K562 (cell line): Measurements from ENCODE around the gene GPATCH2. TPM values are rescaled to one million over a fixed set of nuclear protein-coding genes. Genes with fewer than 3 reads are reported as not detected.

ENCODE experiments used
- ATAC-seq: fragments of 200-7000 bp; cut with Tn5 transposase; 3 replicates; pipeline ENCODE4 v1.9.1; 2020; ENCODE audit warnings: moderate library complexity
- BruUV-seq: library from RNA; stranded (reverse); fragments of 400-500 nt; replicated peaks from 2 replicates; lab custom pipeline; 2021; lab: Mats Ljungman, UMichigan
- CTCF ChIA-PET: fragments of 300-600 bp; formaldehyde crosslinking; extraction: SDS; loops from one replicate; lab custom pipeline; 2021; ENCODE audit warnings: low intra/inter-chr PET ratio; lab: Yijun Ruan, JAX
- POLR2A ChIA-PET: fragments of 300-600, 350-650 bp; sonication (Branson Sonifier 250); formaldehyde crosslinking; extraction: SDS; loops from one replicate; lab custom pipeline; 2021; ENCODE audit warnings: antibody characterized with exemption, inconsistent platforms; lab: Yijun Ruan, JAX
- DNase-seq, 4 experiments: peaks; one replicate each; pipeline versions ENCODE4 v3.0.0 to v3.0.0-alpha.2; 2011 to 2018; ENCODE audit warnings: low spot score in 3 of 4, mixed read lengths in 3 of 4; ENCODE audit errors: extremely low read depth in 1 of 4
- FAIRE-seq: peaks from 2 replicates; lab custom pipeline; 2011; peaks lifted over from hg19 to GRCh38; lab: Jason Lieb, UNC
- H2AFZ ChIP-seq: 2 replicates; pipeline ENCODE4 v1.6.0; 2011; ENCODE audit warnings: low read depth, low read length, control low read depth, inconsistent platforms
- H3K27ac ChIP-seq: fragments of 200-600 bp; 3 replicates; pipeline ENCODE4 v1.8.0; 2011; ENCODE audit warnings: low read depth, mild to moderate bottlenecking, control low read depth, inconsistent platforms, low read length, moderate library complexity, mixed read lengths; ENCODE audit errors: extremely low read depth
- H3K27me3 ChIP-seq, 2 experiments: fragments of 300-600 bp in 1 of 2; 2 replicates in 1 of 2; 3 replicates in 1 of 2; pipeline versions ENCODE4 v1.6.0 to v1.8.0; 2011; ENCODE audit warnings: inconsistent platforms in 2 of 2, low read length in 2 of 2, mild to moderate bottlenecking in 1 of 2, mixed read lengths in 1 of 2, moderate library complexity in 1 of 2; ENCODE audit not compliant: control insufficient read depth in 2 of 2, insufficient read depth in 2 of 2
- H3K36me3 ChIP-seq: fragments of 300-600 bp; 3 replicates; pipeline ENCODE4 v1.8.0; 2011; ENCODE audit warnings: mild to moderate bottlenecking, low read length, inconsistent platforms; ENCODE audit not compliant: control insufficient read depth, insufficient read depth
- H3K4me1 ChIP-seq, 2 experiments: fragments of 200-600 bp in 1 of 2; replicated peaks in 1 of 2; 2 replicates in 1 of 2; 3 replicates in 1 of 2; pipeline versions ENCODE4 v1.5.1 to v1.8.0; 2011; ENCODE audit warnings: inconsistent platforms in 2 of 2, low read length in 2 of 2, mild to moderate bottlenecking in 1 of 2, mixed read lengths in 1 of 2, moderate library complexity in 1 of 2; ENCODE audit not compliant: control insufficient read depth in 2 of 2, insufficient read depth in 2 of 2
- H3K4me2 ChIP-seq: 2 replicates; pipeline ENCODE4 v1.6.1; 2011; ENCODE audit warnings: low read length, control low read depth, inconsistent platforms, mixed read lengths; ENCODE audit not compliant: insufficient read depth
- H3K4me3 ChIP-seq: fragments of 200-600 bp; sonication (generic), shearing (Covaris generic); 2 replicates; pipeline ENCODE4 v1.5.1; 2016; ENCODE audit warnings: control low read depth, inconsistent platforms
- H3K79me2 ChIP-seq: fragments of 200-600 bp; 3 replicates; pipeline ENCODE4 v1.8.0; 2011; ENCODE audit warnings: low read length, inconsistent platforms; ENCODE audit not compliant: control insufficient read depth, insufficient read depth
- H3K9ac ChIP-seq, 2 experiments: 2 replicates each; pipeline versions ENCODE4 v1.6.0 to v1.6.1; 2011; ENCODE audit warnings: low read depth in 2 of 2, low read length in 2 of 2, control low read depth in 1 of 2, inconsistent platforms in 1 of 2, mild to moderate bottlenecking in 1 of 2, mixed read lengths in 1 of 2; ENCODE audit not compliant: insufficient read depth in 1 of 2
- H3K9me1 ChIP-seq: one replicate; pipeline ENCODE4 v1.6.0; 2011; ENCODE audit warnings: inconsistent platforms, mild to moderate bottlenecking, low read length, moderate library complexity; ENCODE audit not compliant: control insufficient read depth, insufficient read depth
- H3K9me3 ChIP-seq: replicated peaks from 2 replicates; pipeline ENCODE4 v1.5.1; 2011; ENCODE audit warnings: low read depth, low read length, inconsistent platforms; ENCODE audit not compliant: control insufficient read depth, insufficient read depth
- H4K20me1 ChIP-seq: replicated peaks from 2 replicates; pipeline ENCODE4 v1.6.1; 2011; ENCODE audit warnings: low read length, inconsistent platforms, mixed read lengths; ENCODE audit not compliant: control insufficient read depth, insufficient read depth
- MTA1 ChIP-seq: fragments of 450-650 bp; IDR thresholded peaks from 2 replicates; pipeline ENCODE4 v1.6.1; 2017; ENCODE audit warnings: borderline replicate concordance
- PTTG1 ChIP-seq: fragments of 450-650 bp; IDR thresholded peaks from 2 replicates; pipeline ENCODE4 v1.6.1; 2016; ENCODE audit warnings: low read depth, mild to moderate bottlenecking, missing genetic modification characterization, missing compliant biosample characterization
- ZNF165 ChIP-seq: fragments of 250-450 bp; sonication (Bioruptor Pico); IDR thresholded peaks from 2 replicates; pipeline ENCODE4 v1.4.0; 2020; ENCODE audit warnings: borderline replicate concordance
- ZNF280A ChIP-seq: fragments of 450-650 bp; IDR thresholded peaks from 2 replicates; pipeline ENCODE4 v1.6.1; 2018; ENCODE audit warnings: mild to moderate bottlenecking, low read depth; ENCODE audit not compliant: partially characterized antibody
- ZNF384 ChIP-seq: IDR thresholded peaks from 2 replicates; pipeline ENCODE4 v1.6.1; 2012; ENCODE audit warnings: low read depth, low read length, improper control_type of control experiment
- WGBS: fragments of 100-300 bp; shearing (Covaris generic); methylation state at CpG from one replicate; pipeline ENCODE4 v1.1.6; 2016; ENCODE audit warnings: low coverage, mixed read lengths; ENCODE audit not compliant: insufficient coverage; ENCODE audit errors: missing lambda C conversion rate; 5-methylcytosine and 5-hydroxymethylcytosine counted together
- in situ Hi-C: fragments of 300-500 bp; cut with MboI; formaldehyde crosslinking; loops from 4 replicates; pipeline ENCODE4 v1.15.0; 2018; ENCODE audit warnings: inconsistent platforms, mixed read lengths
- intact Hi-C: fragments of 100-400 bp; cut with micrococcal nuclease; formaldehyde crosslinking; loops from 2 replicates; pipeline ENCODE4 v1.14.2; 2022
- polyA plus RNA-seq, 8 experiments: library from polyadenylated mRNA; depleted of rRNA in 4 of 8; stranded (reverse) in 5 of 8; unstranded in 3 of 8; fragments of >200 nt; fragmentation: Nextera tagmentation in 2 of 8; fragmentation: Illumina TruSeq in 1 of 8; extraction: Ambion mirVana in 2 of 8; extraction: Trizol in 1 of 8; gene quantifications; 2 replicates each; pipeline versions ENCODE4 v1.2.1 to v1.2.3, GENCODE V29; 2011 to 2014; ENCODE audit warnings: inconsistent platforms in 1 of 8, missing spikeins in 1 of 8
- total RNA-seq, 7 experiments: library from RNA; depleted of rRNA in 6 of 7; stranded (reverse); fragments of >200 nt in 6 of 7; fragmentation: Illumina TruSeq in 2 of 7; extraction: Trizol in 2 of 7; gene quantifications; 2 replicates each; pipeline versions ENCODE4 v1.2.1 to v1.2.3, GENCODE V29; 2011 to 2021; ENCODE audit warnings: low replicate concordance in 1 of 7

The GPATCH2 gene
- total and polyA plus RNA-seq, 9 of the 15 experiments (the other 6 are each of a cell fraction or from before 2014, with no cell fraction given): 0.38 to 2.0 (median 0.55) TPM

GRCh38 chr1:217620814-217621213, 10.1 kb downstream of the GPATCH2 start:
- POLR2A ChIA-PET: no interaction called here
- H3K9me3 ChIP-seq: no peaks in the 10 kb centered on the region
- FAIRE-seq: no peak

More at GRCh38 chr1:217620814-217621213, 10.1 kb downstream of the GPATCH2 start:
- Histone ChIP-seq H4K20me1 (no peaks in the 10 kb centered on the region), H3K4me3 (no peak overlapping the region), H3K9me1 (no peaks in the 10 kb centered on the region), H3K4me1 (no peaks in the 10 kb centered on the region), H3K36me3 (no peaks in the 10 kb centered on the region), H3K27me3 (no peaks in the 10 kb centered on the region), H3K9ac (no peak overlapping the region), H3K4me2 (no peak overlapping the region), H3K79me2 (no peaks in the 10 kb centered on the region), H3K27ac (no peak overlapping the region), H2AFZ (no peak overlapping the region)
- BruUV-seq: no TSS peak
- TF ChIP-seq ZNF280A: no peak
- TF ChIP-seq PTTG1 (tag): no peak
- no peak for TF ChIP-seq ZNF165 (CRISPR knock-in tag)
- TF ChIP-seq MTA1: no peak
- no peak for TF ChIP-seq ZNF384
- no peak for DNase-seq
- 10% methylated on average over 4 of the region's 4 CpGs for WGBS
- in situ Hi-C loops (no loop called here), intact Hi-C loops (no loop called here)
- CTCF ChIA-PET: no interaction called here
- no peak for ATAC-seq
